ENCODE results near the gene MRPL21. TPM values are rescaled to one million over a fixed set of nuclear protein-coding genes. Genes with fewer than 3 reads are reported as not detected.

Gene MRPL21
- total RNA-seq, 3 donors from 2014 or later (not counting 1 experiment from before 2014, with no cell fraction given), result 39.0 to 47.4 (median 40.3) TPM

- Mint-ChIP-seq H3K4me1 (peaks cover 12 to 15% of the 10 kb centered on the region in 2 donors), H3K9me3 (no peaks in the 10 kb centered on the region), H3K4me3 (no peak overlapping the region), H3K27me3 (ENCODE audit: low read depth in 2 of 2) (peaks cover 11 to 20% of the 10 kb centered on the region in 2 donors), H3K36me3 (no peaks in the 10 kb centered on the region), H3K27ac (no peak overlapping the region)
- TF ChIP-seq, protein P1, sequence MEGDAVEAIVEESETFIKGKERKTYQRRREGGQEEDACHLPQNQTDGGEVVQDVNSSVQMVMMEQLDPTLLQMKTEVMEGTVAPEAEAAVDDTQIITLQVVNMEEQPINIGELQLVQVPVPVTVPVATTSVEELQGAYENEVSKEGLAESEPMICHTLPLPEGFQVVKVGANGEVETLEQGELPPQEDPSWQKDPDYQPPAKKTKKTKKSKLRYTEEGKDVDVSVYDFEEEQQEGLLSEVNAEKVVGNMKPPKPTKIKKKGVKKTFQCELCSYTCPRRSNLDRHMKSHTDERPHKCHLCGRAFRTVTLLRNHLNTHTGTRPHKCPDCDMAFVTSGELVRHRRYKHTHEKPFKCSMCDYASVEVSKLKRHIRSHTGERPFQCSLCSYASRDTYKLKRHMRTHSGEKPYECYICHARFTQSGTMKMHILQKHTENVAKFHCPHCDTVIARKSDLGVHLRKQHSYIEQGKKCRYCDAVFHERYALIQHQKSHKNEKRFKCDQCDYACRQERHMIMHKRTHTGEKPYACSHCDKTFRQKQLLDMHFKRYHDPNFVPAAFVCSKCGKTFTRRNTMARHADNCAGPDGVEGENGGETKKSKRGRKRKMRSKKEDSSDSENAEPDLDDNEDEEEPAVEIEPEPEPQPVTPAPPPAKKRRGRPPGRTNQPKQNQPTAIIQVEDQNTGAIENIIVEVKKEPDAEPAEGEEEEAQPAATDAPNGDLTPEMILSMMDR (IDR thresholded peaks at IDR 0.05), result no peak
- H3K27me3 ChIP-seq (ENCODE audit: control insufficient read depth, insufficient read depth, low read length), result peaks cover 2% of the 10 kb centered on the region
- H3K4me3 ChIP-seq (ENCODE audit: low read length), result no peak overlapping the region
- H3K36me3 ChIP-seq (ENCODE audit: control insufficient read depth, insufficient read depth, low read length), result no peaks in the 10 kb centered on the region
- H3K4me1 ChIP-seq (ENCODE audit: control insufficient read depth, insufficient read depth, low read length), result peaks cover 13% of the 10 kb centered on the region
- ATAC-seq, result no peak
- DNase-seq, result no peak
- WGBS (ENCODE audit: insufficient coverage), result 90% methylated on average over 12 of the region's 12 CpGs
- no peak overlapping the region for H3K27ac ChIP-seq (ENCODE audit: low read length)
- intact Hi-C loops (cut with micrococcal nuclease), result no loop called here
- no peaks in the 10 kb centered on the region for H3K9me3 ChIP-seq (ENCODE audit: control insufficient read depth, insufficient read depth, low read length)
Measured at GRCh38 chr11:68872216-68873003, 31.2 kb downstream of the MRPL21 start.

GRCh38 chr11:68870470-68870869, 33.2 kb downstream of the MRPL21 start:
- ATAC-seq (no peak), DNase-seq (no peak)
- Mint-ChIP-seq H3K27me3 (ENCODE audit: low read depth in 2 of 2) (peaks cover 11 to 20% of the 10 kb centered on the region in 2 donors), H3K36me3 (no peaks in the 10 kb centered on the region), H3K9me3 (no peaks in the 10 kb centered on the region), H3K27ac (peak overlapping the region in 1 of 2 donors; percentile 30), H3K4me1 (peaks cover 12 to 15% of the 10 kb centered on the region in 2 donors), H3K4me3 (peak overlapping the region; percentile 93)
- TF ChIP-seq, protein P1 (IDR thresholded peaks at IDR 0.05), result no peak
- intact Hi-C loops (cut with micrococcal nuclease), result no loop called here
- Histone ChIP-seq H3K36me3 (ENCODE audit: control insufficient read depth, insufficient read depth, low read length) (no peaks in the 10 kb centered on the region), H3K4me1 (ENCODE audit: control insufficient read depth, insufficient read depth, low read length) (peaks cover 13% of the 10 kb centered on the region), H3K27me3 (ENCODE audit: control insufficient read depth, insufficient read depth, low read length) (peaks cover 2% of the 10 kb centered on the region), H3K4me3 (ENCODE audit: low read length) (no peak overlapping the region), H3K27ac (ENCODE audit: low read length) (no peak overlapping the region), H3K9me3 (ENCODE audit: control insufficient read depth, insufficient read depth, low read length) (no peaks in the 10 kb centered on the region)
- WGBS (ENCODE audit: insufficient coverage), result 61% methylated on average over 8 of the region's 9 CpGs

- H3K27me3 Mint-ChIP-seq (ENCODE audit: low read depth in 2 of 2), result peaks cover 11 to 20% of the 10 kb centered on the region in 2 donors
- Histone ChIP-seq H3K4me3 (ENCODE audit: low read length) (no peak overlapping the region), H3K9me3 (ENCODE audit: control insufficient read depth, insufficient read depth, low read length) (peaks cover 5% of the 10 kb centered on the region), H3K36me3 (ENCODE audit: control insufficient read depth, insufficient read depth, low read length) (no peaks in the 10 kb centered on the region), H3K27me3 (ENCODE audit: control insufficient read depth, insufficient read depth, low read length) (peaks cover 2% of the 10 kb centered on the region), H3K27ac (ENCODE audit: low read length) (no peak overlapping the region), H3K4me1 (ENCODE audit: control insufficient read depth, insufficient read depth, low read length) (peaks cover 13% of the 10 kb centered on the region)
- no peaks in the 10 kb centered on the region for H3K36me3 Mint-ChIP-seq
- TF ChIP-seq, protein P1 (IDR thresholded peaks at IDR 0.05), result no peak
- peak overlapping the region; percentile 9 for H3K4me3 Mint-ChIP-seq
- H3K27ac Mint-ChIP-seq, result no peak overlapping the region
- H3K4me1 Mint-ChIP-seq, result peaks cover 12 to 20% of the 10 kb centered on the region in 2 donors
- ATAC-seq (no peak), DNase-seq (no peak)
- intact Hi-C loops (cut with micrococcal nuclease), result no loop called here
- H3K9me3 Mint-ChIP-seq, result no peaks in the 10 kb centered on the region
- WGBS (ENCODE audit: insufficient coverage), result 87% methylated on average over 18 of the region's 18 CpGs
Measured at GRCh38 chr11:68868221-68868835, 35.3 kb downstream of the MRPL21 start.
